A549 treated with AZD9567 at 1 μM for 4 hours (cell line): ENCODE results near the gene NATD1. TPM values are rescaled to one million over a fixed set of nuclear protein-coding genes. Genes with fewer than 3 reads are reported as not detected.

Experiments
- total RNA-seq: library from RNA; stranded (reverse); fragments of 200-300 nt; extraction: Qiagen RNA extraction; gene quantifications from 5 replicates; pipeline ENCODE4 v1.2.3, GENCODE V29; 2022; ENCODE audit not compliant: insufficient read depth

NATD1 gene, protein sequence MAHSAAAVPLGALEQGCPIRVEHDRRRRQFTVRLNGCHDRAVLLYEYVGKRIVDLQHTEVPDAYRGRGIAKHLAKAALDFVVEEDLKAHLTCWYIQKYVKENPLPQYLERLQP
- total RNA-seq, result 1.7 to 3.7 TPM (median 3.3 TPM) in 5 replicates

GRCh38 chr17:21252796-21253645, at the start of gene NATD1:
NATD1 (minus strand) TSS chr17:21253410; CDS start chr17:21253264, 146 bp downstream.

DNA sequence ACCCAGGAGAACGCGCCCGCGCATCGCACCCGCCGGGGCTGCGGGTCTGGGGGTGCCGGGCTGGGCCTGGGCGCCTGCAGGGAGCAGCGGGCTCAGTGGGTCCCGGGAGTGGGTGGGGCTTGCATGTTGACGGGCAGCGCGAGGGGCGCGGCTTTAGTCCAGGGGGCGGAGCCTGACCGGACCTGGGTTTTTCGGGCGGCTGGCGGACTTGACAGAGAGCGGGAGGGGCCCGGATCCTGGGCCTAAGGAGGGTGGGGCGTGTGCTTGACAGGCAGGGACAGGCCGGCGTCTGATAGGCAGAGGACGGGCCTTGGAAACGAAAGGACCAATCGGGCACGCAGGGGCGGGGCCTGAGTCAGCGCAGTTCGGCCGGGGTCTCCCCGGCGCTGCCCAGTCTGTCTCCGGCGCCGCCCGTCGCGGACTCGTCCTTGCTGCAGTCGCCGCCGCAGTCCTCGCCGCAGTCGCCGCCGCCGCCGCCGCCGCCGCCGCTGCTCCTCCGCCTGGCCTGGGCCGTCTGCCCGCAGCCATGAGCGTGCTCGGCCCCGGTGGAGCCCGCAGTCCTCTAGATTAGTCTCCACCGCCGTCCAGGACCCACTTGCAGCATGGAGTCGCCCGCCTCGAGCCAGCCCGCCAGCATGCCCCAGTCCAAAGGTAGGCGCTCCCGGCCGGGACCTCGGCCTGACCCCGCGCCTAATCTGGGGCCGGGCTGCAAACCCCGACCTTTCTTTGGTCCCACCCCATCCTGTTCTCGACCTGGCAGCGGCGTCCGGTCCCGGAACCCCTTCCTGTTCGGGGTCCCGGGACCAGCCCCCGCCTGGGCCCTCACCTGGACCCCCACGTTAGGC, 31.3 kb upstream of the NATD1 start, which contains the start of gene MAP2K3:
TSS of gene MAP2K3 (plus strand) at position 393 of the 845 bp plus-strand sequence. CDS start at position 603, 210 bp downstream.

DNA sequence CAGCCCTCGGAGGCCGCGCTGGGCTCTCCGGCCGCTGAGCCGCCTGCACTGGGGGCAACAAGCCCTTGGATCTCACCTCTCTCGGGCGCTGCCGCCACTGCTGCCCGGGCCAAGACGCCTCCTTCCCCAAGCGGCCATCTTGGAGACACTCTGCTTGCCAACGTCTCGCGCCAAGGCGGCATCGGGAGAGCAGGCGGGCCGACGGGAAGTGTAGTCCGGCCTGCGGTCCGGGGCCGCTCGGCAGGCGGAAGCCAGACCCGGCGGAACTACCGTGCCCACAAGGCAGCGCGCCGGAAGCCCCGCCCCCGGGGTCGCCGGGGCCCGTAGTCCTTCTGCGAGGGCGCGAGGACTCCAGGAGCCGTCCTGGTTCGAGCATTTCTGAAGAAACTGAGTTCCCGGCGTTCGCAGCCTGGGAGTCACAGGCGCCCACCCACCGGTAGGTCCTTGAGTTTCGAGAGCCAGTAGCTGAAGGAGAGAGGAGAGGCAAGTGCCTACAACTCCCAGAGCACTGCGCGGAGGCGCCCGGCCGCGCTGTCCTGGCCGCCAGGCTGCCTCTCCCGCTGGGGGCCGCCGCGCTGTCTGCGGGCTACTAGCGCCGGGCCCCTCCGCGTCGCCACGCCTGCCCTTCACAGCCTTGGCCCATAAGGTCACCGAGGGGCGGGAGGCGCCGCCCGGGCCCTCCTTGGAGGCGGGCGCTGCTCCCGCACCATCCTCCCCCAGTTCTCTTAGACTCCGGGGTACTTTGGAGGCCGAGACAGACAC, 39.0 kb downstream of the NATD1 start, which contains the start of gene TMEM11:
TSS of gene TMEM11 (minus strand) at position 147 of the 762 bp plus-strand sequence. CDS start at position 138, 9 bp downstream.

Other genes starting within 250 kb of the NATD1 start
- 119 to 131 TPM (median 123 TPM) in 5 replicates for gene USP22, start 210.4 kb downstream of the NATD1 start, total RNA-seq
- 17.8 to 25.0 TPM (median 20.4 TPM) in 5 replicates for gene DHRS7B, start 126.4 kb downstream of the NATD1 start, total RNA-seq
- 67.4 to 80.1 TPM (median 69.9 TPM) in 5 replicates for gene TMEM11, start 39.2 kb downstream of the NATD1 start, total RNA-seq
- gene MAP2K3, start 31.3 kb upstream of the NATD1 start, total RNA-seq, result 92.1 to 156 TPM (median 102 TPM) in 5 replicates
- 0.93 to 1.7 TPM (median 1.0 TPM) in 5 replicates for gene KCNJ12, start 122.9 kb upstream of the NATD1 start, total RNA-seq